ENCODE results near the gene HMGCS1. TPM values are rescaled to one million over a fixed set of nuclear protein-coding genes. Genes with fewer than 3 reads are reported as not detected.
"Not testable (repeated sequence)": the region's sequence is repeated elsewhere in the genome, so short reads cannot be mapped to it uniquely, and the experiment has no call there.

HMGCS1 gene
- total RNA-seq, 1 donor from 2014 or later: 23.1 TPM

- intact Hi-C loops (cut with DNase I): loop anchor here (5.0 kb wide), 2 partner anchors 168 to 247 kb away; partner anchors contain the start of gene TMEM267
- DNase-seq (ENCODE audit: missing footprints): no peak
- no peak for ATAC-seq
Observed at GRCh38 chr5:43314724-43315123, 1.5 kb upstream of the HMGCS1 start.

GRCh38 chr5:43313854-43314457 lies 744 bp upstream of the HMGCS1 start:
- DNase-seq (ENCODE audit: missing footprints) (no peak), ATAC-seq (no peak)
- intact Hi-C loops (cut with DNase I): loop anchor here (2.0 to 5.0 kb wide), 3 partner anchors 168 to 247 kb away; partner anchors contain the start of genes TMEM267 and ZNF131

- intact Hi-C loops (cut with DNase I): loop anchor here (2.0 to 5.0 kb wide), 3 partner anchors 170 to 245 kb away; partner anchors contain the start of genes TMEM267 and ZNF131
- DNase-seq (ENCODE audit: missing footprints) (no peak), ATAC-seq (no peak)
Observed at GRCh38 chr5:43312699-43313034, 545 bp downstream of the HMGCS1 start.

GRCh38 chr5:43312076-43312661 lies 1.0 kb downstream of the HMGCS1 start:
- ATAC-seq (no peak), DNase-seq (ENCODE audit: missing footprints) (no peak)
- intact Hi-C loops (cut with DNase I): loop anchor here (2.0 to 5.0 kb wide), 3 partner anchors 170 to 245 kb away; partner anchors contain the start of genes TMEM267 and ZNF131

- ATAC-seq: no peak
- intact Hi-C loops (cut with DNase I): loop anchor here (5.0 kb wide), 2 partner anchors 173 to 242 kb away; partner anchors contain the start of gene TMEM267
- no peak for DNase-seq (ENCODE audit: missing footprints)
Observed at GRCh38 chr5:43309637-43310036, 3.6 kb downstream of the HMGCS1 start.

GRCh38 chr5:43309122-43309521 lies 4.1 kb downstream of the HMGCS1 start:
- intact Hi-C loops (cut with DNase I): no loop called here
- ATAC-seq: no peak
- no peak for DNase-seq (ENCODE audit: missing footprints)

GRCh38 chr5:43306954-43307353 lies 6.3 kb downstream of the HMGCS1 start:
- intact Hi-C loops (cut with DNase I): loop anchor here (2.0 kb wide), 1 partner anchor 80 kb away; no protein-coding TSS in a partner anchor

GRCh38 chr5:43305948-43306565 lies 7.2 kb downstream of the HMGCS1 start:
- no peak for ATAC-seq
- DNase-seq (ENCODE audit: missing footprints): no peak
- intact Hi-C loops (cut with DNase I): loop anchor here (2.0 kb wide), 1 partner anchor 79 kb away; no protein-coding TSS in a partner anchor

More at GRCh38 chr5:43306954-43307353, 6.3 kb downstream of the HMGCS1 start:
- not testable (repeated sequence) for DNase-seq (ENCODE audit: missing footprints); ATAC-seq

- no peak for ATAC-seq
- intact Hi-C loops (cut with DNase I): no loop called here
- no peak for DNase-seq (ENCODE audit: missing footprints)
Observed at GRCh38 chr5:43304525-43304924, 8.7 kb downstream of the HMGCS1 start.

- ATAC-seq (no peak), DNase-seq (ENCODE audit: missing footprints) (no peak)
- intact Hi-C loops (cut with DNase I): no loop called here
Observed at GRCh38 chr5:43303242-43303641, 10.0 kb downstream of the HMGCS1 start.

GRCh38 chr5:43302481-43302880 lies 10.7 kb downstream of the HMGCS1 start:
- no peak for ATAC-seq
- intact Hi-C loops (cut with DNase I): no loop called here

GRCh38 chr5:43301653-43302091 lies 11.5 kb downstream of the HMGCS1 start:
- intact Hi-C loops (cut with DNase I): no loop called here
- DNase-seq (ENCODE audit: missing footprints) (no peak), ATAC-seq (no peak)

More at GRCh38 chr5:43302481-43302880, 10.7 kb downstream of the HMGCS1 start:
- DNase-seq (ENCODE audit: missing footprints): no peak

- DNase-seq (ENCODE audit: missing footprints) (no peak), ATAC-seq (no peak)
- intact Hi-C loops (cut with DNase I): no loop called here
Observed at GRCh38 chr5:43300112-43300511, 13.1 kb downstream of the HMGCS1 start.

- ATAC-seq: no peak
- intact Hi-C loops (cut with DNase I): no loop called here
Observed at GRCh38 chr5:43298443-43298842, 14.8 kb downstream of the HMGCS1 start.

GRCh38 chr5:43296835-43297234 lies 16.4 kb downstream of the HMGCS1 start:
- DNase-seq (ENCODE audit: missing footprints): no peak
- intact Hi-C loops (cut with DNase I): no loop called here
- no peak for ATAC-seq

More at GRCh38 chr5:43298443-43298842, 14.8 kb downstream of the HMGCS1 start:
- no peak for DNase-seq (ENCODE audit: missing footprints)

GRCh38 chr5:43295202-43295601 lies 18.0 kb downstream of the HMGCS1 start:
- intact Hi-C loops (cut with DNase I): no loop called here
- DNase-seq (ENCODE audit: missing footprints): no peak
- no peak for ATAC-seq

GRCh38 chr5:43294226-43294625 lies 19.0 kb downstream of the HMGCS1 start:
- DNase-seq (ENCODE audit: missing footprints) (no peak), ATAC-seq (no peak)
- intact Hi-C loops (cut with DNase I): no loop called here

- no peak for DNase-seq (ENCODE audit: missing footprints)
- intact Hi-C loops (cut with DNase I): no loop called here
- ATAC-seq: no peak
Observed at GRCh38 chr5:43290726-43291125, 22.5 kb downstream of the HMGCS1 start.

GRCh38 chr5:43288269-43288831 lies 24.9 kb downstream of the HMGCS1 start:
- ATAC-seq (peak; percentile 56), DNase-seq (ENCODE audit: missing footprints) (no peak)
- intact Hi-C loops (cut with DNase I): no loop called here
